OCI-LY1 (cell line): Measurements from ENCODE around the gene CENPL.

Source experiments
- H2AFZ ChIP-seq: fragments of 200-600 bp; sonication (generic), shearing (Covaris generic); 2 replicates; pipeline ENCODE4 v1.6.0; 2014; ENCODE audit warnings: antibody characterized with exemption, mild to moderate bottlenecking, low read length
- H3F3A ChIP-seq: fragments of 200-600 bp; sonication (generic), shearing (Covaris generic); 2 replicates; pipeline ENCODE4 v1.6.0; 2014; ENCODE audit warnings: mild to moderate bottlenecking, antibody characterized with exemption, low read length, moderate library complexity; ENCODE audit not compliant: insufficient read depth
- H3K27ac ChIP-seq: fragments of 200-600 bp; sonication (generic); 2 replicates; pipeline ENCODE4 v1.5.1; 2014; ENCODE audit warnings: low read length, mixed run types, mild to moderate bottlenecking, low read depth; ENCODE audit not compliant: poor library complexity, severe bottlenecking
- H3K27me3 ChIP-seq: fragments of 200-600 bp; sonication (generic); 2 replicates; pipeline ENCODE4 v1.6.0; 2014; ENCODE audit warnings: antibody characterized with exemption, mild to moderate bottlenecking, low read length, moderate library complexity; ENCODE audit not compliant: insufficient read depth
- H3K36me3 ChIP-seq: fragments of 200-600 bp; sonication (generic); 2 replicates; pipeline ENCODE4 v1.6.1; 2014; ENCODE audit warnings: mild to moderate bottlenecking, antibody characterized with exemption, low read length, moderate library complexity, mixed read lengths; ENCODE audit not compliant: insufficient read depth
- H3K4me1 ChIP-seq: fragments of 200-600 bp; sonication (generic); 2 replicates; pipeline ENCODE4 v1.5.1; 2014; ENCODE audit warnings: mild to moderate bottlenecking, low read length, moderate library complexity; ENCODE audit not compliant: insufficient read depth, severe bottlenecking
- H3K4me2 ChIP-seq: fragments of 200-600 bp; sonication (generic), shearing (Covaris generic); 2 replicates; pipeline ENCODE4 v1.6.1; 2014; ENCODE audit warnings: low read length
- H3K4me3 ChIP-seq: fragments of 200-600 bp; sonication (generic); 2 replicates; pipeline ENCODE4 v1.5.1; 2014; ENCODE audit warnings: low read length, low read depth, mild to moderate bottlenecking, mixed read lengths; ENCODE audit not compliant: poor library complexity, severe bottlenecking
- H3K79me2 ChIP-seq: fragments of 200-600 bp; shearing (Covaris generic); 2 replicates; pipeline ENCODE4 v1.6.1; 2016; ENCODE audit warnings: mixed run types, low read length, mixed read lengths; ENCODE audit not compliant: insufficient read depth
- H3K9ac ChIP-seq: fragments of 200-600 bp; sonication (generic), shearing (Covaris generic); 2 replicates; pipeline ENCODE4 v1.6.1; 2014; ENCODE audit warnings: mild to moderate bottlenecking, low read length, mixed read lengths
- H3K9me2 ChIP-seq: fragments of 200-600 bp; sonication (generic), shearing (Covaris generic); 2 replicates; pipeline ENCODE4 v1.6.1; 2014; ENCODE audit warnings: low read depth, mild to moderate bottlenecking, low read length, mixed read lengths
- H3K9me3 ChIP-seq: fragments of 200-600 bp; shearing (Covaris generic); 2 replicates; pipeline ENCODE4 v1.6.1; 2014; ENCODE audit warnings: low read length, mixed read lengths
- H4K20me1 ChIP-seq: fragments of 200-600 bp; sonication (generic), shearing (Covaris generic); 2 replicates; pipeline ENCODE4 v1.6.0; 2016; ENCODE audit warnings: mild to moderate bottlenecking, low read length; ENCODE audit not compliant: insufficient read depth
- EZH2 ChIP-seq: fragments of 200-600 bp; sonication (generic), shearing (Covaris generic); IDR thresholded peaks from 2 replicates; pipeline ENCODE4 v1.8.0; 2017; ENCODE audit warnings: borderline replicate concordance, mixed run types, mild to moderate bottlenecking, antibody characterized with exemption, low read length, moderate library complexity, mixed read lengths
- TF ChIP-seq, protein P1 (sequence below): fragments of 200-600 bp; sonication (generic), shearing (Covaris generic); IDR thresholded peaks from 2 replicates; pipeline ENCODE4 v1.5.1; 2017; ENCODE audit warnings: mild to moderate bottlenecking, antibody characterized with exemption, low read length, moderate library complexity, mixed read lengths

The CENPL gene

DNA sequence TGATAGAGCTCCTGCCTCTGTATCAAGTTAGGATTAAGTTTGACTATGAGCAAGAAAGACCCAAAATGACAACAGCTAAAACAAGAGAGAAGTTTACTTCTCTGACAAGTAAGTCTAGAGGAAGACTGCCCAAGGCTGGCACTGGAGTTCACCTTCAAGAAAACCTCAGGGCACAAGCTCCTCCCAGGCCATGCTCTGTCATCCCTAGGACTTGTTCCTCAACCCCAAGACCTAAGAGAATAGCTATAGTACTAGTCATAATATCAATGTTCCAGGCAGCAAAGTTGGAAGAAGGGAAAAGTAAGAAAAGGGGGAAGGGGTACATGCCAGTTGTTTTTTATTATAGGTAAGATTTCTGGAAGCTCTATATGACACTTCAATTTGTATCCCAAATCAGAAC, 26.6 kb downstream of the CENPL start:
- Histone ChIP-seq H2AFZ (no peak overlapping the region), H3K4me1 (no peaks in the 10 kb centered on the region), H3F3A (no peaks in the 10 kb centered on the region), H4K20me1 (no peaks in the 10 kb centered on the region), H3K79me2 (no peaks in the 10 kb centered on the region), H3K27ac (no peak overlapping the region), H3K9ac (no peak overlapping the region), H3K9me2 (no peaks in the 10 kb centered on the region), H3K4me3 (no peak overlapping the region), H3K36me3 (peaks cover 60% of the 10 kb centered on the region), H3K4me2 (no peak overlapping the region), H3K9me3 (no peaks in the 10 kb centered on the region), H3K27me3 (no peaks in the 10 kb centered on the region)
- TF ChIP-seq EZH2: no peak
- TF ChIP-seq, protein P1, sequence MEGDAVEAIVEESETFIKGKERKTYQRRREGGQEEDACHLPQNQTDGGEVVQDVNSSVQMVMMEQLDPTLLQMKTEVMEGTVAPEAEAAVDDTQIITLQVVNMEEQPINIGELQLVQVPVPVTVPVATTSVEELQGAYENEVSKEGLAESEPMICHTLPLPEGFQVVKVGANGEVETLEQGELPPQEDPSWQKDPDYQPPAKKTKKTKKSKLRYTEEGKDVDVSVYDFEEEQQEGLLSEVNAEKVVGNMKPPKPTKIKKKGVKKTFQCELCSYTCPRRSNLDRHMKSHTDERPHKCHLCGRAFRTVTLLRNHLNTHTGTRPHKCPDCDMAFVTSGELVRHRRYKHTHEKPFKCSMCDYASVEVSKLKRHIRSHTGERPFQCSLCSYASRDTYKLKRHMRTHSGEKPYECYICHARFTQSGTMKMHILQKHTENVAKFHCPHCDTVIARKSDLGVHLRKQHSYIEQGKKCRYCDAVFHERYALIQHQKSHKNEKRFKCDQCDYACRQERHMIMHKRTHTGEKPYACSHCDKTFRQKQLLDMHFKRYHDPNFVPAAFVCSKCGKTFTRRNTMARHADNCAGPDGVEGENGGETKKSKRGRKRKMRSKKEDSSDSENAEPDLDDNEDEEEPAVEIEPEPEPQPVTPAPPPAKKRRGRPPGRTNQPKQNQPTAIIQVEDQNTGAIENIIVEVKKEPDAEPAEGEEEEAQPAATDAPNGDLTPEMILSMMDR: no peak

DNA sequence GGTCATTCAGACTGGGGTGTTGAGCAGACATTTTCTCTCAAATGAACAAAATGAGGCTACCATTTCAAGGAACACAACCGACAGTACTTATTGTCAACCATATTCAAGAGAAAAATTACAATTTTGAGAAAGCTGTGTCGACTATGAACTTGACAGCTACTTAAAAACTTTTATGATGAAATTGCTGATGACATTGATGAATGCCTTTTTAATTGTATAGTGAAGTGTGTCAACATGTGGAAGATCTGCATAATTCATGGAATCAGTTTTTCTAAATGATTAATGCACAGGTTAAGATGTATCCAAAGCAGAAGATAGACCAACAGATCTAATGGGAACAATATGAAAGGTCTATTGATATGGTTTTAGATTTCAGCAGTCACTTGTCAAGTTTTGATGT, 34.8 kb downstream of the CENPL start:
- Histone ChIP-seq H3K9ac (no peak overlapping the region), H3K9me3 (no peaks in the 10 kb centered on the region), H4K20me1 (no peaks in the 10 kb centered on the region), H3F3A (peaks cover 4% of the 10 kb centered on the region; the same call in 1 of the 2 replicates), H3K27me3 (no peaks in the 10 kb centered on the region), H3K36me3 (peaks cover 30% of the 10 kb centered on the region), H3K79me2 (no peaks in the 10 kb centered on the region), H3K4me2 (no peak overlapping the region), H3K9me2 (no peaks in the 10 kb centered on the region), H3K27ac (no peak overlapping the region), H3K4me1 (no peaks in the 10 kb centered on the region), H2AFZ (no peak overlapping the region), H3K4me3 (no peak overlapping the region)
- TF ChIP-seq, protein P1: no peak
- no peak for TF ChIP-seq EZH2

DNA sequence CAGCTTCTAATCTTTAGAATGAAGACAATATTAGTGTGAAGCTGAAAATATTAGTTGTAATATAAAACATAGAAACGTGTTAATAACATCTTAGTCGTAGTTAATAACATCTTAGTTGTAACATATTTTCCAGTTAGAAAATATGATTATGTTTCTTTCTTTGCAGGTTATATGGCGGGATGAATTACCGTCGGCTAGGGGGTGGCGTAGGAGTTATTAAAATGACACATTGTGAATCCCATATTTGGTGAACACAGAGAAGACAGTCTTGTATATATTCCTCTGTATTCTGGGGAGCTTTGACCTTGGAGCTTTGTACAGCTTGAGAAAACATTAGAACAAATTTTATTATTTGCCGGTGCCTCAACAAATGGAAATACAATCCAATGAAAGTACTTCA, 39.7 kb downstream of the CENPL start:
- Histone ChIP-seq H3K4me3 (no peak overlapping the region), H3K4me2 (no peak overlapping the region), H3K27me3 (no peaks in the 10 kb centered on the region), H3K4me1 (no peaks in the 10 kb centered on the region), H4K20me1 (no peaks in the 10 kb centered on the region), H3F3A (peaks cover 4% of the 10 kb centered on the region; the same call in 1 of the 2 replicates), H3K27ac (no peak overlapping the region), H3K9me3 (no peaks in the 10 kb centered on the region), H3K79me2 (no peaks in the 10 kb centered on the region), H3K9me2 (no peaks in the 10 kb centered on the region), H2AFZ (no peak overlapping the region), H3K36me3 (peaks cover 63% of the 10 kb centered on the region), H3K9ac (no peak overlapping the region)
- TF ChIP-seq EZH2: no peak
- TF ChIP-seq, protein P1: no peak
